HCT116 (cell line): ENCODE measurements around the gene GPR142.

Source experiments
- ATF3 ChIP-seq: IDR thresholded peaks from 2 replicates; pipeline ENCODE4 v1.6.1; 2012
- CTCF ChIP-seq, 3 experiments: fragments of 200-600 bp in 1 of 3; sonication (generic) in 1 of 3; IDR thresholded peaks in 2 of 3; conservative IDR thresholded peaks in 1 of 3; 2 replicates each; pipeline ENCODE4 v1.5.1; 2012 to 2017; ENCODE audit warnings: low read depth in 2 of 3, low read length in 2 of 3, antibody characterized with exemption in 1 of 3, borderline replicate concordance in 1 of 3, control low read depth in 1 of 3, mild to moderate bottlenecking in 1 of 3, mixed read lengths in 1 of 3, mixed run types in 1 of 3, moderate library complexity in 1 of 3; ENCODE audit not compliant: insufficient read depth in 1 of 3
- EZH2 ChIP-seq: fragments of 200-600 bp; sonication (generic); IDR thresholded peaks from 2 replicates; pipeline ENCODE4 v1.6.1; 2017; ENCODE audit warnings: antibody characterized with exemption, mixed run types
- POLR2A ChIP-seq: IDR thresholded peaks from 2 replicates; pipeline ENCODE4 v1.7.0; 2011; ENCODE audit warnings: borderline replicate concordance; ENCODE audit not compliant: insufficient read depth, insufficient read length; ENCODE audit errors: extremely low read depth

- TF ChIP-seq EZH2, result no peak
- no peak for TF ChIP-seq ATF3
- TF ChIP-seq CTCF (IDR thresholded peaks at IDR 0.05 in 2 of 3, conservative IDR thresholded peaks at IDR 0.05 in 1 of 3; ENCODE audit: borderline replicate concordance in 1 of 3, insufficient read depth in 1 of 3, low read depth in 2 of 3, low read length in 2 of 3), result no peak
- TF ChIP-seq POLR2A, result no peak
Observed at GRCh38 chr17:74325376-74325742, 41.9 kb upstream of the GPR142 start.
